HL-60/S4 treated with phorbol 12-myristate 13-acetate at 8.2 ng/mL for 4 days and 3 days (cell line): Measurements from ENCODE around the gene TFB2M.
"Not testable (repeated sequence)": the region's sequence is repeated elsewhere in the genome, so short reads cannot be mapped to it uniquely, and the experiment has no call there.

Source experiments
- in situ Hi-C: fragments of 300-500 bp; cut with MboI; formaldehyde crosslinking; loops from 2 replicates; pipeline ENCODE4 v1.15.0; 2022; ENCODE audit warnings: low sequenced_read_pairs

Gene TFB2M

GRCh38 chr1:246566128-246566812, at the start of gene TFB2M, which contains the start of gene CNST:
Gene TFB2M, minus strand, starts transcription at chr1:246566261. Its CDS starts 123 bp downstream, at chr1:246566138.
Gene CNST, plus strand, starts transcription at chr1:246566456. Its CDS starts 25,107 bp downstream, at chr1:246591563.
- in situ Hi-C loops: no loop called here

GRCh38 chr1:246613096-246613758, 47.2 kb upstream of the TFB2M start:
- in situ Hi-C loops: no loop called here

GRCh38 chr1:246609632-246610031, 43.6 kb upstream of the TFB2M start:
- in situ Hi-C loops: no loop called here

- in situ Hi-C loops: no loop called here
These were observed 42.7 kb upstream of the TFB2M start for GRCh38 chr1:246608616-246609376.

GRCh38 chr1:246607462-246607861, 41.4 kb upstream of the TFB2M start:
- in situ Hi-C loops: no loop called here

- in situ Hi-C loops: not testable (repeated sequence)
These were observed 39.2 kb upstream of the TFB2M start for GRCh38 chr1:246605231-246605630.

GRCh38 chr1:246602194-246602593, 36.1 kb upstream of the TFB2M start:
- in situ Hi-C loops: no loop called here

- in situ Hi-C loops: no loop called here
These were observed 34.5 kb upstream of the TFB2M start for GRCh38 chr1:246600579-246600978.

- in situ Hi-C loops: no loop called here
These were observed 33.3 kb upstream of the TFB2M start for GRCh38 chr1:246599315-246599714.

GRCh38 chr1:246597971-246598370, 31.9 kb upstream of the TFB2M start:
- in situ Hi-C loops: no loop called here

- in situ Hi-C loops: no loop called here
These were observed 31.3 kb upstream of the TFB2M start for GRCh38 chr1:246597340-246597739.

- in situ Hi-C loops: no loop called here
These were observed 29.1 kb upstream of the TFB2M start for GRCh38 chr1:246595146-246595545.

GRCh38 chr1:246592695-246593094, 26.6 kb upstream of the TFB2M start:
- in situ Hi-C loops: no loop called here

GRCh38 chr1:246591958-246592357, 25.9 kb upstream of the TFB2M start:
- in situ Hi-C loops: no loop called here

- in situ Hi-C loops: no loop called here
These were observed 25.4 kb upstream of the TFB2M start for GRCh38 chr1:246591504-246591903.

GRCh38 chr1:246591047-246591446, 25.0 kb upstream of the TFB2M start:
- in situ Hi-C loops: no loop called here

GRCh38 chr1:246589919-246590318, 23.9 kb upstream of the TFB2M start:
- in situ Hi-C loops: not testable (repeated sequence)

GRCh38 chr1:246588159-246588721, 22.2 kb upstream of the TFB2M start:
- in situ Hi-C loops: no loop called here

- in situ Hi-C loops: no loop called here
These were observed 21.5 kb upstream of the TFB2M start for GRCh38 chr1:246587606-246588005.

GRCh38 chr1:246587032-246587431, 21.0 kb upstream of the TFB2M start:
- in situ Hi-C loops: no loop called here

GRCh38 chr1:246583448-246584185, 17.6 kb upstream of the TFB2M start:
- in situ Hi-C loops: no loop called here
